ENCODE measurements around the gene SH2D1B. TPM values are rescaled to one million over a fixed set of nuclear protein-coding genes. Genes with fewer than 3 reads are reported as not detected.

Gene SH2D1B
- total and polyA plus RNA-seq, 9 of the 15 experiments (the other 6 are each of a cell fraction or from before 2014, with no cell fraction given): 5.6 to 19.6 (median 9.7) TPM

DNA sequence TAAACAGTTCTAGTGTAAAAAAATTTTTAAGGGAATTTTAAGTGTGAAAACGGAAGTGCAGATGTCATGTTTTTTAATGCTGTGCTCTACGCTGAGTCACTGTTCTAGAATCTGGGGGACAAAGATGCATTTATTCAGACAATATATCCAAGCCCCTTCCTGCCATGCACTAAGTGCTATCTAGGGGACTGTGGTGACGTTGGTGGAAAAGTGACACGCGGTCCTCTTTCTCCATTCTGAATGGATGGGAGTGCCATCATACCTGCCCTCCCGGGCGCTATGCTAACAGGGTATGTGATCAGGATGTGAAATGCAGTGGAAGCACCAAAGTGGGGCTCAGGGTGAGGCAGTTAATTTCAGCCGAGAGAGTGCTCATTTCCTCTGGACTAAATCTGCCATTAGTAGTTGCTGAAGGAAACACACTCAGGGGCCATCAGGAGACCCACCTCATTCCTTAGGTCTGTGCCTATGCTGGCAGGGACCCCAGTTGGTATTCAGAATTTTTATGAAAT, 23.8 kb downstream of the SH2D1B start:
- ATAC-seq: no peak
- intact Hi-C loops (cut with micrococcal nuclease): no loop called here
- peaks cover 12% of the 10 kb centered on the region; the same call in 2 of the 3 replicates for H3K79me2 ChIP-seq (ENCODE audit: control insufficient read depth, insufficient read depth, low read length)
- peak overlapping the region in 1 of 2 experiments; percentile 26; a peak in 1 of 4 replicates for H3K9ac ChIP-seq (ENCODE audit: insufficient read depth in 1 of 2, low read depth in 2 of 2, low read length in 2 of 2)
- H2AFZ ChIP-seq (ENCODE audit: low read depth, low read length): peak overlapping the region; percentile 52
- 72% methylated on average over 8 of the region's 8 CpGs for WGBS (ENCODE audit: insufficient coverage, low coverage, missing lambda C conversion rate)
- FAIRE-seq: no peak
- H3K4me2 ChIP-seq (ENCODE audit: insufficient read depth, low read length): no peak overlapping the region
- H3K27ac ChIP-seq (ENCODE audit: extremely low read depth, low read depth, low read length): peak overlapping the region; percentile 55; the same call in 2 of the 3 replicates
- no peaks in the 10 kb centered on the region; the same call in 2 of the 3 replicates for H3K36me3 ChIP-seq (ENCODE audit: control insufficient read depth, insufficient read depth, low read length)
- H3K4me1 ChIP-seq (replicated peaks in 1 of 2; ENCODE audit: control insufficient read depth in 2 of 2, insufficient read depth in 2 of 2, low read length in 2 of 2): peaks cover 68 to 85% of the 10 kb centered on the region in 2 experiments
- H3K4me3 ChIP-seq: no peak overlapping the region
- no peaks in the 10 kb centered on the region for H3K27me3 ChIP-seq (ENCODE audit: control insufficient read depth in 2 of 2, insufficient read depth in 2 of 2, low read length in 2 of 2)
- BruUV-seq (replicated peaks): no TSS peak
- ChIA-PET CTCF (ENCODE audit: low intra/inter-chr PET ratio) (no interaction called here), POLR2A (interaction anchor here (1.1 to 2.8 kb wide), 3 partner anchors 8 to 22 kb away, joined by 3 to 17 read pairs (median 10); no protein-coding TSS in a partner anchor)
- DNase-seq (ENCODE audit: extremely low read depth in 1 of 4, low spot score in 3 of 4): no peak
- no peak for TF ChIP-seq PCBP1 (IDR thresholded peaks at IDR 0.05; ENCODE audit: low read depth, low read length, poor library complexity, severe bottlenecking)
- peak; percentile 31; the same call in 1 of the 2 replicates for TF ChIP-seq MAFK (IDR thresholded peaks at IDR 0.05; ENCODE audit: low read length)
- peak; percentile 74 for TF ChIP-seq ZNF316 (IDR thresholded peaks at IDR 0.05)
- TF ChIP-seq SPI1 (IDR thresholded peaks at IDR 0.05; ENCODE audit: borderline replicate concordance, low read depth, low read length): peak; percentile 66; the same call in 1 of the 2 replicates
- no peak for TF ChIP-seq ZNF668 (CRISPR knock-in tag; IDR thresholded peaks at IDR 0.05)
- no peak for TF ChIP-seq RBM25 (IDR thresholded peaks at IDR 0.05; ENCODE audit: low read depth, low read length, severe bottlenecking)
- 0 out of 2 replicates have a peak, but pooled peaks have one; percentile 9 for TF ChIP-seq MBD2 (IDR thresholded peaks at IDR 0.05; ENCODE audit: borderline replicate concordance, low read depth)
- peak; percentile 36; the same call in 1 of the 2 replicates for TF ChIP-seq MAFG (tag; conservative IDR thresholded peaks at IDR 0.05)
- TF ChIP-seq C11orf30 (IDR thresholded peaks at IDR 0.05; ENCODE audit: low read depth): peak; percentile 60
- no peak for TF ChIP-seq RBM17 (IDR thresholded peaks at IDR 0.05; ENCODE audit: borderline replicate concordance, low read depth, low read length)
- peak; percentile 78 for TF ChIP-seq NFE2 (IDR thresholded peaks at IDR 0.05; ENCODE audit: low read depth)
- peak; percentile 51; the same call in 1 of the 2 replicates for TF ChIP-seq ZNF592 (IDR thresholded peaks at IDR 0.05)
- no peaks in the 10 kb centered on the region for H4K20me1 ChIP-seq (replicated peaks; ENCODE audit: control insufficient read depth, insufficient read depth, low read length)
- no peaks in the 10 kb centered on the region for H3K9me3 ChIP-seq (replicated peaks; ENCODE audit: control insufficient read depth, insufficient read depth, low read depth, low read length)
- peaks cover 7% of the 10 kb centered on the region for H3K9me1 ChIP-seq (ENCODE audit: control insufficient read depth, insufficient read depth, low read length)
- in situ Hi-C loops (cut with MboI): no loop called here
